NCI-H2196 treated with DMSO at 0.1 percent for 48 hours (cell line): ENCODE measurements around the gene LIF.

Experiments
- DNase-seq: peaks from one replicate; lab custom pipeline; 2025; ENCODE audit not compliant: unreplicated experiment; lab: John Stamatoyannopoulos, UW

The LIF gene

GRCh38 chr22:30193031-30193775, 53.4 kb downstream of the LIF start:
- DNase-seq: no peak

- no peak for DNase-seq
These were observed 54.1 kb downstream of the LIF start for GRCh38 chr22:30192427-30192826.

DNA sequence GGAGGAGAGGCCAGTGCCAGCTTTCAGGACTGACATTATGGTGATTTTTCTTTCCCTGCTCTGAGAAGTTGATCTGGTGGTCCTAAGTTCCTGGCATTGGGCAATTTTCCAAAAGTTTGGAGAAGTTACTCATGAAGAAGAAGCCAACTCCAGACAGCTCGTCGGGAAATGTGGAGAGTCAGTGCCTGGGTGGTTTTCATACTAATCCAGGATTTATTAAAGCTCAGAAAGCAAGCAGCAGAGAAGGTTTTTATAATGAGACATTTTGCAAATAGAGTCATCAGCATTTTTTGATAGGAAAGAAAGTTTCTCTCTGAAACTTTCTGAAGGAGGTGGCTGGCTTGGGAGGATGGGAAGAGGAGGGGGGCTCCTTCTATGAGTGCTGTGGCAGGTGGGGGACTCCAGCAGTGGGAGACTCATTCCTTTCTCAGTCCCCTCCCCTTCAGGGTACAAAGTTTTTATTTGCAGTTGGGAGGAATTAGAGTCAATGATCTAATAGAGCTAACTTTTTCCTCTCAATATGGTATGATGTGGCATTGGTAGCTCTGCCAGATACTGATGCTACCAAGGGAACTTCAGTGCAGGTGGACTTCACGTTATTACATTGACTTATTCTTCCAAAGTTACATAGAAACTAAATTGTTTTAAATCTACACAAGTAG, 55.4 kb downstream of the LIF start:
- DNase-seq: no peak

GRCh38 chr22:30190574-30190973, 56.0 kb downstream of the LIF start:
- no peak for DNase-seq
